Ishikawa (cell line): ENCODE results near the gene MAPK4.
A peak's percentile ranks its signal among the peaks of the same experiment; 100 is the strongest.

ENCODE experiments used
- CEBPB ChIP-seq: IDR thresholded peaks from 2 replicates; pipeline ENCODE4 v1.6.1; 2012
- CREB1 ChIP-seq: IDR thresholded peaks from 2 replicates; pipeline ENCODE4 v1.6.1; 2012; ENCODE audit warnings: low read depth
- EGR1 ChIP-seq: IDR thresholded peaks from 2 replicates; pipeline ENCODE4 v1.6.1; 2012
- EP300 ChIP-seq: IDR thresholded peaks from 2 replicates; pipeline ENCODE4 v1.6.1; 2012; ENCODE audit warnings: borderline replicate concordance
- FOXM1 ChIP-seq: IDR thresholded peaks from 2 replicates; pipeline ENCODE4 v1.6.1; 2012; ENCODE audit warnings: low read depth, borderline replicate concordance
- MAX ChIP-seq: IDR thresholded peaks from 2 replicates; pipeline ENCODE4 v1.6.1; 2012
- NFIC ChIP-seq: IDR thresholded peaks from 2 replicates; pipeline ENCODE4 v1.6.1; 2012
- RAD21 ChIP-seq: IDR thresholded peaks from 2 replicates; pipeline ENCODE4 v1.6.1; 2012; ENCODE audit warnings: low read depth
- REST ChIP-seq: IDR thresholded peaks from 2 replicates; pipeline ENCODE4 v1.6.1; 2012; ENCODE audit warnings: low read depth, mild to moderate bottlenecking
- TAF1 ChIP-seq: IDR thresholded peaks from 2 replicates; pipeline ENCODE4 v1.6.1; 2012; ENCODE audit warnings: low read depth, mild to moderate bottlenecking
- TCF12 ChIP-seq: IDR thresholded peaks from 2 replicates; pipeline ENCODE4 v1.6.1; 2012; ENCODE audit warnings: low read depth
- TEAD4 ChIP-seq: IDR thresholded peaks from 2 replicates; pipeline ENCODE4 v1.6.1; 2012
- USF1 ChIP-seq: IDR thresholded peaks from 2 replicates; pipeline ENCODE4 v1.6.1; 2012
- YY1 ChIP-seq: IDR thresholded peaks from 2 replicates; pipeline ENCODE4 v1.6.1; 2012; ENCODE audit warnings: low read depth
- ZBTB7A ChIP-seq: IDR thresholded peaks from 2 replicates; pipeline ENCODE4 v1.6.1; 2012; ENCODE audit warnings: low read depth

MAPK4 gene

GRCh38 chr18:50582500-50582899, 22.6 kb downstream of the MAPK4 start:
- TF ChIP-seq FOXM1 (no peak), TEAD4 (no peak), CREB1 (no peak), ZBTB7A (no peak), NFIC (no peak), CEBPB (no peak), EP300 (no peak), YY1 (no peak), MAX (no peak), TCF12 (no peak)

- no peak for TF ChIP-seq EP300
- peak; percentile 44 for TF ChIP-seq RAD21
Observed at GRCh38 chr18:50586710-50587109, 26.8 kb downstream of the MAPK4 start.

GRCh38 chr18:50590593-50590992, 30.7 kb downstream of the MAPK4 start:
- TF ChIP-seq YY1 (no peak), TAF1 (no peak)

- no peak for TF ChIP-seq FOXM1
- no peak for TF ChIP-seq CEBPB
- TF ChIP-seq YY1 = no peak
- TF ChIP-seq MAX = no peak
- TF ChIP-seq EP300 = no peak
- no peak for TF ChIP-seq TAF1
Observed at GRCh38 chr18:50594012-50594411, 34.1 kb downstream of the MAPK4 start.

GRCh38 chr18:50594942-50595341, 35.1 kb downstream of the MAPK4 start:
- no peak for TF ChIP-seq USF1
- no peak for TF ChIP-seq YY1
- no peak for TF ChIP-seq TAF1
- TF ChIP-seq REST = no peak
- no peak for TF ChIP-seq EP300
- no peak for TF ChIP-seq EGR1
- TF ChIP-seq TCF12 = no peak
- no peak for TF ChIP-seq FOXM1
- no peak for TF ChIP-seq MAX

GRCh38 chr18:50602466-50602865, 42.6 kb downstream of the MAPK4 start:
- TF ChIP-seq MAX (no peak), REST (no peak), RAD21 (no peak), TAF1 (no peak), EP300 (no peak), TEAD4 (peak; percentile 21; the same call in 1 of the 2 replicates)

- TF ChIP-seq CREB1 (no peak), TAF1 (no peak), RAD21 (no peak), NFIC (no peak), ZBTB7A (no peak), TEAD4 (no peak), YY1 (no peak), TCF12 (no peak), EP300 (no peak), CEBPB (no peak), FOXM1 (no peak), EGR1 (no peak), USF1 (no peak), MAX (no peak), REST (no peak)
Observed at GRCh38 chr18:50606609-50607008, 46.7 kb downstream of the MAPK4 start.
